SK-MEL-5 (cell line): ENCODE data around the gene EPHB2. TPM values are rescaled to one million over a fixed set of nuclear protein-coding genes. Genes with fewer than 3 reads are reported as not detected.

ENCODE experiments used
- DNase-seq: peaks from one replicate; pipeline ENCODE4 v3.0.0-alpha.2; 2016; ENCODE audit warnings: low read depth, low spot score
- in situ Hi-C: cut with HindIII; loops from 2 replicates; pipeline ENCODE4 v1.10.0; 2016; ENCODE audit warnings: low sequenced_read_pairs, high pct_unique_total_duplicates, low pct_unique_long_range_greater_than_20kb
- total RNA-seq: library from RNA; depleted of rRNA; stranded (reverse); fragments of >200 nt; shearing (Covaris generic); gene quantifications from 2 replicates; pipeline ENCODE4 v1.2.3, GENCODE V29; 2014

Gene EPHB2
- total RNA-seq, 1 experiment from 2014 or later: 1.3 TPM

DNA sequence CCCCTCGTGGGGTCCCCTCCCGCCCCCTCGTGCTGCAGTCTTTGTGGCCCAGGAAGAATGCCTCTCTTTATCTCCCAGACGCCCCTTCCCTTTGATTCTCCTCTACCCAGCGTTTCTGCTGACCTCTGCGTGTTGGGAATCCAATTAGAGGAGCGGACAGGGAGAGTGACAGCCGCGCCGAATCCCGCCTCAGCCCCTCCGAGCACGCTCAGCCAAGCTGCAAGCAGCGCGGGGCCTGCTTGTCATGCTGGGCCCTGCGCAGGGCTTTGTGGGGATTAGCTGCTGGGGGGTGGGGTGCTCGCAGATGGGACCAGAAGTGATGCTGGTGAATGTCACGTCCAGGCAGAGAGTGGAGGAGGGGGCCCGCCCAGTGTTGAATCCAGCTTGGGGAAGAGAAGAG is 91.1 kb downstream of the EPHB2 start:
- in situ Hi-C loops: no loop called here
- DNase-seq: no peak

- in situ Hi-C loops: no loop called here
- no peak for DNase-seq
Measured at GRCh38 chr1:22803833-22804232, 93.2 kb downstream of the EPHB2 start.

GRCh38 chr1:22804406-22804805 is 93.8 kb downstream of the EPHB2 start:
- no peak for DNase-seq
- in situ Hi-C loops: no loop called here

- DNase-seq: no peak
- in situ Hi-C loops: no loop called here
Measured at GRCh38 chr1:22804969-22805671, 94.5 kb downstream of the EPHB2 start.

GRCh38 chr1:22805672-22806038 is 95.0 kb downstream of the EPHB2 start:
- in situ Hi-C loops: no loop called here
- no peak for DNase-seq

DNA sequence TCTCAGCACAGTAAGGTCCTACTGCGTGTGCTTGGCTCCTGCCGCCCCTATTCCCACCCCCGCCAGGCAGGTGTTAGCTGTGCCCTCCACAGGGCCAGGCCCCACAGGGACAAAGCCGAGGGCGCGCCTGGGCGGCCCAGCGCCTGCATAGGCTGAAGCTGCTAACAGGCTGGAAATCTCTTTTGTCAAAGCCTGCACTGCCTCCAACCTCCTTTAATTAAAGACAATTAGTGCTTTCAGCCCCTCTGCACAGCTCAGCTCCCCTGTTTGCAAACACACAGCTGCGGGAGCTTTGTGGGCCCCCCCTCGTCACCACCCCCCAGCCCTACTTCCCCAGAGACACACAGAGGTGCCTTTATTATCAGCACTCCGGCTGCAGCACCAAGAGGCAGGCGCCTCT is 95.9 kb downstream of the EPHB2 start:
- in situ Hi-C loops: no loop called here
- DNase-seq: no peak

- no peak for DNase-seq
- in situ Hi-C loops: no loop called here
Measured at GRCh38 chr1:22807340-22807739, 96.7 kb downstream of the EPHB2 start.

- DNase-seq: no peak
- in situ Hi-C loops: no loop called here
Measured at GRCh38 chr1:22808186-22808675, 97.6 kb downstream of the EPHB2 start.

GRCh38 chr1:22808676-22809483 is 98.2 kb downstream of the EPHB2 start:
- no peak for DNase-seq
- in situ Hi-C loops: no loop called here

GRCh38 chr1:22809783-22810182 is 99.1 kb downstream of the EPHB2 start:
- DNase-seq: no peak
- in situ Hi-C loops: no loop called here

DNA sequence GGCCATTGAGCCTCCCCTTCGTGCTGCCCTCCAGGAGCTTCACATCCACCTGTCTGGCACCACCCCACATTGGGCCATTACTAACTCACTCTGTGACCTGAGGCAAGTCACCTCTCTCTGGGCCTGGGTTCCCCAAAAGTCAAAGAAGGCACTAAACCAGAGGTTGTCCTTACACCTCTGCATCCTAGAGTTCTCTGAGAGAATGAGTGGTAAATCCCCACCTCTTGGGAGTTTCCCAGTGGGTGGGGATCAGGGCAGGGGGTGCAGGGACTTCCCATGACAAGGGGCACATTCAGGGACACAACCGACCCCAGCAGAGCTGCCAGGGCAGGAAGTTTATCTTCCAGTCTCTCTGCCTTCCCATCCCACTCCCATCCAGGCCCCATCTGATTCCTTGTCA is 99.7 kb downstream of the EPHB2 start:
- DNase-seq: no peak
- in situ Hi-C loops: no loop called here

GRCh38 chr1:22812092-22812880 is 101.6 kb downstream of the EPHB2 start:
- in situ Hi-C loops: no loop called here
- no peak for DNase-seq

DNA sequence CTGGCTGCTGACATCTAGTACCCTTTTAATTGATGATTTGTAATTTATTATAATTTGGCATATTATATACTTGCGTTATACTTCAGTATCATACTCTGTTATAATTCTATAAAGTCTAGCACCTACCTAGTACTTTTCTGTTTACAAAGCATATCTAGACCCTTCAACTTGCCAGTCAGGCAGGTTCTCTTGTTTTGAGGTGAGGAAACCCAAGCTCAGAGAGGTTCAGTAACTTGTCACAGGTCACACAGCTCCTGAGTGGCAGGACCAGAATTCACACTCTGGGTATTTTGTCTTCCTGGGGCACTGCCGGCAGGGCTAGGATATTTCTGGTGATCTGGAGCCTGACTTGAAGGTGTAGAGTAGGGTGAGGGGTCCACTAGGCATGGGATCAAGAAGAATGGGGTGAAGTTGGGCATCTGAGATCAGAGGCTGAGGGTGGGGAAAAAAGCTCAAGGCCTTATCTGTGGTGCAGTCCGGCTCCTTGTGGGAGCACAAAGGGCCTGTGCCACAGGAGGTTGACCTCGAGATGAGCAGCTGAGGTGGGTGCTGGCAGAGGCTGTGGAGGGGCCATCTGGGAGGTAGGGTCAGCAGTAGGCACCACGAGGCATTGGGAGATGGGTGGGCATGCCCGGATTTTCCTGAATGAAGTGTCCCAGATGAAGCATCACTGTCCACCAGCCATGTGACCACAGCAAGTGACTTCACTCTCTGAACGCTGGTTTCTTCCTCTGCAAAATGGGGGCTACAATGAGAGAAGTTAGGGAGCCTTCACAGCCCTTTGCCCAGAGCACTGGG is 102.6 kb downstream of the EPHB2 start:
- in situ Hi-C loops: no loop called here
- no peak for DNase-seq

DNA sequence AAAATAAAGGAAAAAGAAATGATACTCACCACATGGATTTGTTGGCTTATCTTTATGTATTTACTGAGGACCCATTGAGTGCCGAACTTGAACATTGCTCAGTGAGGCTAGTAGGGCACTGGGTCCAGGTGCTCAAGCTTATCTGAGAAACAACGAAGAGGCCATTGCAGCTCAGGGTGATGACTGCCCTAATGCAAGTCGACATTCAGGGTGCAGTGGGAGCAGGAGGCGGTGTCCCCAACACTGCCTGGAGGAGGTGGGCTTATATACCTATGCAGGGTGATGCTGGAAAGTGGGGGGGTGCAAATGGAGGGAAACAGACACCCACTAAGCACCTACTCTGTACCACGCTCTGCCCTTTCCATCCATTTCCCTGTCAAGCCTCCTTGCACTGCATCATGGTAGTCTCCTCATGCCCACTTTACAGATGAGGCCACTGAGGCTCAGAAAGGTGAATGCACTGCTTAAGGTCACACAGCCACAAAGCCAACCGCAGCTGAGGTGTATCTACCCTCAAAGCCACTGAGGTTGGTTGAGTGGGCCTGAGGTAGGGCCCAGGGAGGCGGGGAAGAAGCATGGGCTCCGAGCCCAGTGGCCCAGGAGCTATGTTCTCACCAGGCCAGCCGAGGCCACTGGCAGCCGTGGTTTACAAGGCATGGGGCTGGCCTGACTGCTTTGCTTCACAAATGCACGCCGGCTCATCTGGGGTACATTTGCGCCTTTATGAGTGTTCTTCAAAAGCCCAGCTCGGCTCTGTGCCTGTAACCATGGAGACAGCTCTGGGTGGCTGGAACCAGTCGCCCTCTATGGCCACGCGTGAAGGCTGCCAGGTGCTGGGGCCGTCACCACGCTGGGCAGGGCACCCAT is 103.8 kb downstream of the EPHB2 start:
- DNase-seq: no peak
- in situ Hi-C loops: no loop called here

- no peak for DNase-seq
- in situ Hi-C loops: no loop called here
Measured at GRCh38 chr1:22815043-22815365, 104.4 kb downstream of the EPHB2 start.

GRCh38 chr1:22815421-22816066 is 104.9 kb downstream of the EPHB2 start:
- no peak for DNase-seq
- in situ Hi-C loops: no loop called here
